ENCODE measurements around the gene GPI.

The GPI gene

DNA sequence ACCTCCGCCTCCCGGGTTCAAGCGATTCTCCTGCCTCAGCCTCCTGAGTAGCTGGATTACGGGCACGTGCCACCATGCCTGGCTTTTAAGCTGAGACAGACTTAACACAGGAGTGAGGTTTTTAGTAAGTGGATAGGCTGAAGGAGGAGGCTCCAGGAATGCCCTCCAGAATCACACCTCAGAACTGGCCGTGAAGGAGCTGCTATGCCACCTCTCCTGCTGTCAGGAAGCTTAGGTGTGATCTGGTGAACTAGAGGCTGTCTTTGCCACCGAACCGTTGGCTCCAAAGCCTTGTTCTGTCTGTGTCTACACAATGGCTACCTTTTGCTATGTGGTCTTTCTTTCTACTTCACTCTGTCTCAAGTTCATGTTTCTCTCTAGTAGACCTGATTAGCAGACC lies 43.4 kb downstream of the GPI start:
- TF ChIP-seq ZNF8 (CRISPR knock-in tag; IDR thresholded peaks at IDR 0.05) (no peak), TCF4 (CRISPR knock-in tag; IDR thresholded peaks at IDR 0.05; ENCODE audit: borderline replicate concordance) (no peak), PPARA (CRISPR knock-in tag; IDR thresholded peaks at IDR 0.05; ENCODE audit: borderline replicate concordance) (no peak), ARNTL (CRISPR knock-in tag; IDR thresholded peaks at IDR 0.05; ENCODE audit: borderline replicate concordance, low read depth) (no peak), BACH2 (CRISPR knock-in tag; IDR thresholded peaks at IDR 0.05; ENCODE audit: borderline replicate concordance) (no peak), TOX (CRISPR knock-in tag; IDR thresholded peaks at IDR 0.05; ENCODE audit: borderline replicate concordance) (no peak), ZC3H10 (CRISPR knock-in tag; IDR thresholded peaks at IDR 0.05) (no peak), RARB (CRISPR knock-in tag; IDR thresholded peaks at IDR 0.05) (no peak), ZNF565 (CRISPR knock-in tag; conservative IDR thresholded peaks at IDR 0.05; ENCODE audit: low read depth) (no peak), CSDC2 (CRISPR knock-in tag; IDR thresholded peaks at IDR 0.05) (no peak), ZFP3 (CRISPR knock-in tag; IDR thresholded peaks at IDR 0.05) (no peak), SNAI2 (CRISPR knock-in tag; IDR thresholded peaks at IDR 0.05) (no peak), GLIS3 (CRISPR knock-in tag; IDR thresholded peaks at IDR 0.05) (no peak), ESRRG (CRISPR knock-in tag; IDR thresholded peaks at IDR 0.05) (no peak), ZFP30 (CRISPR knock-in tag; IDR thresholded peaks at IDR 0.05) (no peak), ISL1 (CRISPR knock-in tag; IDR thresholded peaks at IDR 0.05) (no peak)
- TF ChIP-seq, protein P1, sequence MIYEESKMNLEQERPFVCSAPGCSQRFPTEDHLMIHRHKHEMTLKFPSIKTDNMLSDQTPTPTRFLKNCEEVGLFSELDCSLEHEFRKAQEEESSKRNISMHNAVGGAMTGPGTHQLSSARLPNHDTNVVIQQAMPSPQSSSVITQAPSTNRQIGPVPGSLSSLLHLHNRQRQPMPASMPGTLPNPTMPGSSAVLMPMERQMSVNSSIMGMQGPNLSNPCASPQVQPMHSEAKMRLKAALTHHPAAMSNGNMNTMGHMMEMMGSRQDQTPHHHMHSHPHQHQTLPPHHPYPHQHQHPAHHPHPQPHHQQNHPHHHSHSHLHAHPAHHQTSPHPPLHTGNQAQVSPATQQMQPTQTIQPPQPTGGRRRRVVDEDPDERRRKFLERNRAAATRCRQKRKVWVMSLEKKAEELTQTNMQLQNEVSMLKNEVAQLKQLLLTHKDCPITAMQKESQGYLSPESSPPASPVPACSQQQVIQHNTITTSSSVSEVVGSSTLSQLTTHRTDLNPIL (CRISPR knock-in tag; IDR thresholded peaks at IDR 0.05; ENCODE audit: low read depth) = no peak
- TF ChIP-seq, protein P2, sequence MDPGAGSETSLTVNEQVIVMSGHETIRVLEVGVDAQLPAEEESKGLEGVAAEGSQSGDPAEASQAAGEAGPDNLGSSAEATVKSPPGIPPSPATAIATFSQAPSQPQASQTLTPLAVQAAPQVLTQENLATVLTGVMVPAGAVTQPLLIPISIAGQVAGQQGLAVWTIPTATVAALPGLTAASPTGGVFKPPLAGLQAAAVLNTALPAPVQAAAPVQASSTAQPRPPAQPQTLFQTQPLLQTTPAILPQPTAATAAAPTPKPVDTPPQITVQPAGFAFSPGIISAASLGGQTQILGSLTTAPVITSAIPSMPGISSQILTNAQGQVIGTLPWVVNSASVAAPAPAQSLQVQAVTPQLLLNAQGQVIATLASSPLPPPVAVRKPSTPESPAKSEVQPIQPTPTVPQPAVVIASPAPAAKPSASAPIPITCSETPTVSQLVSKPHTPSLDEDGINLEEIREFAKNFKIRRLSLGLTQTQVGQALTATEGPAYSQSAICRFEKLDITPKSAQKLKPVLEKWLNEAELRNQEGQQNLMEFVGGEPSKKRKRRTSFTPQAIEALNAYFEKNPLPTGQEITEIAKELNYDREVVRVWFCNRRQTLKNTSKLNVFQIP (CRISPR knock-in tag; IDR thresholded peaks at IDR 0.05; ENCODE audit: borderline replicate concordance, low read depth) = no peak
- TF ChIP-seq, protein P3, sequence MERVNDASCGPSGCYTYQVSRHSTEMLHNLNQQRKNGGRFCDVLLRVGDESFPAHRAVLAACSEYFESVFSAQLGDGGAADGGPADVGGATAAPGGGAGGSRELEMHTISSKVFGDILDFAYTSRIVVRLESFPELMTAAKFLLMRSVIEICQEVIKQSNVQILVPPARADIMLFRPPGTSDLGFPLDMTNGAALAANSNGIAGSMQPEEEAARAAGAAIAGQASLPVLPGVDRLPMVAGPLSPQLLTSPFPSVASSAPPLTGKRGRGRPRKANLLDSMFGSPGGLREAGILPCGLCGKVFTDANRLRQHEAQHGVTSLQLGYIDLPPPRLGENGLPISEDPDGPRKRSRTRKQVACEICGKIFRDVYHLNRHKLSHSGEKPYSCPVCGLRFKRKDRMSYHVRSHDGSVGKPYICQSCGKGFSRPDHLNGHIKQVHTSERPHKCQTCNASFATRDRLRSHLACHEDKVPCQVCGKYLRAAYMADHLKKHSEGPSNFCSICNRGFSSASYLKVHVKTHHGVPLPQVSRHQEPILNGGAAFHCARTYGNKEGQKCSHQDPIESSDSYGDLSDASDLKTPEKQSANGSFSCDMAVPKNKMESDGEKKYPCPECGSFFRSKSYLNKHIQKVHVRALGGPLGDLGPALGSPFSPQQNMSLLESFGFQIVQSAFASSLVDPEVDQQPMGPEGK (CRISPR knock-in tag; IDR thresholded peaks at IDR 0.05; ENCODE audit: borderline replicate concordance) = no peak
- TF ChIP-seq, protein P4, sequence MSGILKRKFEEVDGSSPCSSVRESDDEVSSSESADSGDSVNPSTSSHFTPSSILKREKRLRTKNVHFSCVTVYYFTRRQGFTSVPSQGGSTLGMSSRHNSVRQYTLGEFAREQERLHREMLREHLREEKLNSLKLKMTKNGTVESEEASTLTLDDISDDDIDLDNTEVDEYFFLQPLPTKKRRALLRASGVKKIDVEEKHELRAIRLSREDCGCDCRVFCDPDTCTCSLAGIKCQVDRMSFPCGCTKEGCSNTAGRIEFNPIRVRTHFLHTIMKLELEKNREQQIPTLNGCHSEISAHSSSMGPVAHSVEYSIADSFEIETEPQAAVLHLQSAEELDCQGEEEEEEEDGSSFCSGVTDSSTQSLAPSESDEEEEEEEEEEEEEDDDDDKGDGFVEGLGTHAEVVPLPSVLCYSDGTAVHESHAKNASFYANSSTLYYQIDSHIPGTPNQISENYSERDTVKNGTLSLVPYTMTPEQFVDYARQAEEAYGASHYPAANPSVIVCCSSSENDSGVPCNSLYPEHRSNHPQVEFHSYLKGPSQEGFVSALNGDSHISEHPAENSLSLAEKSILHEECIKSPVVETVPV (CRISPR knock-in tag; IDR thresholded peaks at IDR 0.05) = no peak
- no peak for ATAC-seq

DNA sequence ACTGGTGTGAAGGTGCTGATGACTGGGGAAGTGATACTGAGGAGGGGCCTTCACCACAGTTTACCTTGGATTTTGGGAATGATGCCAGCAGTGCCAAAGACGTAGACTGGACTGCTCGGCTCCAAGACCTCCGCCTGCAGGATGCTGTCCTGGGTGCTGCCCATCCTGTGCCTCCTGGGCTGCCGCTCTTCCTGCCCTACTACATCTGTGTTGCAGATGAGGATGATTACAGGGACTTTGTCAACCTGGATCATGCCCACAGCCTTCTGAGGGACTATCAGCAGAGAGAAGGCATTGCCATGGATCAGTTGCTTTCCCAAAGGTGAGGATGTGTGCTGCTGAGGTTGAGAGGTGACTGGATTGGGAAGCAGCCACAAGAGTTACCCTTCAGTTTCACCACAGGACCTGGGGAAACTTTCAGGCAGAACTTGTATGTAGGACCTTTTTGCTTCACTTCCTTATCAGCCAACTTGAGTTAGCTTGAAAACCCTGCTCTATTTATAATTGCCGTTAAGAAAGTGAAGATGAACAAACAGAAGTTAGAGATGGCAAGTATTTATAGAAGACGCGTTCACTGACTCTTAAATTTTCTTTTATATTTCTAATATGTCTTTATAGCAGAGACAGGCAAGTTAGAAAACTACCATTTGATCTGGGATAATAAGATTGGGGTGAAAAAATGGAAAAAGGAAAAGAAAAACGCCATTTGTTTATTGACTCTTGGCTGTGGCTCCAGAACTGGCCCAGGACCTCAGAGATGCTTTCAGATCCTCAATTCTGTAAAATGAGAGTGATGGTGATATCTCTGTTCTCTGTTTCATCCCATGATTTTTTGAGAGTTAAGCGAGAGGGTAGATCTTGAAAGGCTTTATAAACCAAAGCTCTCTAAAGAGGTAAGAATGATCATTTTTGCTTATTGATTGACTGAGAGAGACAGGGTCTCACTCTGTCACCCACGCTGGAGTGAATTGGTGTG lies 44.5 kb downstream of the GPI start:
- TF ChIP-seq, protein P4 (CRISPR knock-in tag; IDR thresholded peaks at IDR 0.05) = no peak

DNA sequence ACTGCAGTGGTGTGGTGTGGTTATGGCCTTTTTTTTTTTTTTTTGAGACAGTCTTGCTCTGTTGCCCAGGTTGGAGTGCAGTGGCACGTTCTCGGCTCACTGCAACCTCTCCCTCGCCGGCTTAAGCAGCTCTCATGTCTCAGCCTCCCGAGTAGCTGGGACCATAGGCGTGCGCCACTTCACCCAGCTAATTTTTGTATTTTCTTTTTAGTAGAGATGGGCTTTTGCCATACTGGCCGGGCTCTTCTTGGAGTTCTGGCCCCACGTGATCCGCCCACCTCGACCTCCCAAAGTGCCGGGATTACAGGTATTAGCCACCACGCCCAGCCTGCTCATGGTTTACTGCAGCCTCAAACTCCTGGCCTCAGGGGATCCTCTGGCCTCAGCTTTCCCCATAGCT lies 46.2 kb downstream of the GPI start:
- TF ChIP-seq ESRRG (CRISPR knock-in tag; IDR thresholded peaks at IDR 0.05) = no peak
- no peak for TF ChIP-seq BACH2 (CRISPR knock-in tag; IDR thresholded peaks at IDR 0.05; ENCODE audit: borderline replicate concordance)
- no peak for TF ChIP-seq TOX (CRISPR knock-in tag; IDR thresholded peaks at IDR 0.05; ENCODE audit: borderline replicate concordance)
- no peak for TF ChIP-seq ZC3H10 (CRISPR knock-in tag; IDR thresholded peaks at IDR 0.05)
- TF ChIP-seq, protein P1 (CRISPR knock-in tag; IDR thresholded peaks at IDR 0.05; ENCODE audit: low read depth) = no peak

More for the DNA sequence above, 44.5 kb downstream of the GPI start:
- no peak for ATAC-seq

More for the DNA sequence above, 46.2 kb downstream of the GPI start:
- no peak for ATAC-seq

All from SK-N-SH treated with all-trans-retinoic acid at 6 μM for 48 hours (cell line).